ENCODE measurements around the gene TNFRSF6B.
"Not testable (repeated sequence)": the region's sequence is repeated elsewhere in the genome, so short reads cannot be mapped to it uniquely, and the experiment has no call there.

The TNFRSF6B gene

GRCh38 chr20:63711085-63711645 lies 14.7 kb downstream of the TNFRSF6B start:
- H3K4me1 ChIP-seq (ENCODE audit: insufficient read depth, low read length) = 0 out of 2 replicates have a peak, but pooled peaks cover 5% of the 10 kb centered on the region
- H3K9me3 ChIP-seq (ENCODE audit: control insufficient read depth, insufficient read depth, low read length) = no peaks in the 10 kb centered on the region
- peaks cover 27% of the 10 kb centered on the region for H3K36me3 ChIP-seq (ENCODE audit: insufficient read depth, low read length)
- no peak overlapping the region for H3K9ac ChIP-seq (ENCODE audit: low read depth, low read length)

- H3K36me3 ChIP-seq (ENCODE audit: insufficient read depth, low read length) = peaks cover 27% of the 10 kb centered on the region
- H3K9ac ChIP-seq (ENCODE audit: low read depth, low read length) = no peak overlapping the region
- H3K4me1 ChIP-seq (ENCODE audit: insufficient read depth, low read length) = no peaks in the 10 kb centered on the region
- H3K9me3 ChIP-seq (ENCODE audit: control insufficient read depth, insufficient read depth, low read length) = no peaks in the 10 kb centered on the region
These were observed 15.7 kb downstream of the TNFRSF6B start for GRCh38 chr20:63712191-63712590.

GRCh38 chr20:63714858-63715257 lies 18.4 kb downstream of the TNFRSF6B start:
- H3K9me3 ChIP-seq (ENCODE audit: control insufficient read depth, insufficient read depth, low read length) = no peaks in the 10 kb centered on the region
- H3K9ac ChIP-seq (ENCODE audit: low read depth, low read length) = no peak overlapping the region
- peaks cover 23% of the 10 kb centered on the region for H3K36me3 ChIP-seq (ENCODE audit: insufficient read depth, low read length)
- no peaks in the 10 kb centered on the region for H3K4me1 ChIP-seq (ENCODE audit: insufficient read depth, low read length)

- Histone ChIP-seq H3K9ac (ENCODE audit: low read depth, low read length) (no peak overlapping the region), H3K4me1 (ENCODE audit: insufficient read depth, low read length) (no peaks in the 10 kb centered on the region), H3K9me3 (ENCODE audit: control insufficient read depth, insufficient read depth, low read length) (no peaks in the 10 kb centered on the region), H3K36me3 (ENCODE audit: insufficient read depth, low read length) (peaks cover 7% of the 10 kb centered on the region; the same call in 1 of the 2 replicates)
These were observed 22.5 kb downstream of the TNFRSF6B start for GRCh38 chr20:63718996-63719395.

- H3K4me1 ChIP-seq (ENCODE audit: insufficient read depth, low read length) = not testable (repeated sequence)
These were observed 26.6 kb downstream of the TNFRSF6B start for GRCh38 chr20:63722967-63723622.

GRCh38 chr20:63730189-63730733 lies 33.8 kb downstream of the TNFRSF6B start:
- not testable (repeated sequence) for H3K36me3 ChIP-seq (ENCODE audit: insufficient read depth, low read length); H3K4me1 ChIP-seq (ENCODE audit: insufficient read depth, low read length); H3K9me3 ChIP-seq (ENCODE audit: control insufficient read depth, insufficient read depth, low read length); H3K9ac ChIP-seq (ENCODE audit: low read depth, low read length)

More at GRCh38 chr20:63722967-63723622, 26.6 kb downstream of the TNFRSF6B start:
- not testable (repeated sequence) for H3K36me3 ChIP-seq (ENCODE audit: insufficient read depth, low read length); H3K9ac ChIP-seq (ENCODE audit: low read depth, low read length); H3K9me3 ChIP-seq (ENCODE audit: control insufficient read depth, insufficient read depth, low read length)

GRCh38 chr20:63731410-63731809 lies 35.0 kb downstream of the TNFRSF6B start:
- no peaks in the 10 kb centered on the region for H3K4me1 ChIP-seq (ENCODE audit: insufficient read depth, low read length)
- no peak overlapping the region for H3K9ac ChIP-seq (ENCODE audit: low read depth, low read length)
- no peaks in the 10 kb centered on the region; the same call in 1 of the 2 replicates for H3K36me3 ChIP-seq (ENCODE audit: insufficient read depth, low read length)
- no peaks in the 10 kb centered on the region for H3K9me3 ChIP-seq (ENCODE audit: control insufficient read depth, insufficient read depth, low read length)

- H3K9me3 ChIP-seq (ENCODE audit: control insufficient read depth, insufficient read depth, low read length) = no peaks in the 10 kb centered on the region
- no peaks in the 10 kb centered on the region; the same call in 1 of the 2 replicates for H3K36me3 ChIP-seq (ENCODE audit: insufficient read depth, low read length)
- no peak overlapping the region for H3K9ac ChIP-seq (ENCODE audit: low read depth, low read length)
- no peaks in the 10 kb centered on the region; the same call in 1 of the 2 replicates for H3K4me1 ChIP-seq (ENCODE audit: insufficient read depth, low read length)
These were observed 36.0 kb downstream of the TNFRSF6B start for GRCh38 chr20:63732118-63733095.

- no peaks in the 10 kb centered on the region for H3K9me3 ChIP-seq (ENCODE audit: control insufficient read depth, insufficient read depth, low read length)
- H3K36me3 ChIP-seq (ENCODE audit: insufficient read depth, low read length) = no peaks in the 10 kb centered on the region; the same call in 1 of the 2 replicates
- H3K9ac ChIP-seq (ENCODE audit: low read depth, low read length) = no peak overlapping the region
- no peaks in the 10 kb centered on the region; the same call in 1 of the 2 replicates for H3K4me1 ChIP-seq (ENCODE audit: insufficient read depth, low read length)
These were observed 36.7 kb downstream of the TNFRSF6B start for GRCh38 chr20:63733117-63733516.

GRCh38 chr20:63733579-63734081 lies 37.2 kb downstream of the TNFRSF6B start:
- H3K9ac ChIP-seq (ENCODE audit: low read depth, low read length) = no peak overlapping the region
- H3K4me1 ChIP-seq (ENCODE audit: insufficient read depth, low read length) = peaks cover 3% of the 10 kb centered on the region; the same call in 1 of the 2 replicates
- no peaks in the 10 kb centered on the region for H3K9me3 ChIP-seq (ENCODE audit: control insufficient read depth, insufficient read depth, low read length)
- no peaks in the 10 kb centered on the region; the same call in 1 of the 2 replicates for H3K36me3 ChIP-seq (ENCODE audit: insufficient read depth, low read length)

- Histone ChIP-seq H3K4me1 (ENCODE audit: insufficient read depth, low read length) (peaks cover 3% of the 10 kb centered on the region; the same call in 1 of the 2 replicates), H3K36me3 (ENCODE audit: insufficient read depth, low read length) (no peaks in the 10 kb centered on the region; the same call in 1 of the 2 replicates), H3K9ac (ENCODE audit: low read depth, low read length) (no peak overlapping the region), H3K9me3 (ENCODE audit: control insufficient read depth, insufficient read depth, low read length) (no peaks in the 10 kb centered on the region)
These were observed 37.9 kb downstream of the TNFRSF6B start for GRCh38 chr20:63734111-63734945.

- H3K9ac ChIP-seq (ENCODE audit: low read depth, low read length) = no peak overlapping the region
- no peaks in the 10 kb centered on the region for H3K9me3 ChIP-seq (ENCODE audit: control insufficient read depth, insufficient read depth, low read length)
- H3K36me3 ChIP-seq (ENCODE audit: insufficient read depth, low read length) = no peaks in the 10 kb centered on the region; the same call in 1 of the 2 replicates
- H3K4me1 ChIP-seq (ENCODE audit: insufficient read depth, low read length) = peaks cover 3% of the 10 kb centered on the region; the same call in 1 of the 2 replicates
These were observed 38.8 kb downstream of the TNFRSF6B start for GRCh38 chr20:63734946-63735858.
